ENCODE results near the gene PSMA4. TPM values are rescaled to one million over a fixed set of nuclear protein-coding genes. Genes with fewer than 3 reads are reported as not detected.

The PSMA4 gene
- total and polyA plus RNA-seq, 4 donors = 92.7 to 244 (median 161) TPM

- no peaks in the 10 kb centered on the region for H3K27me3 ChIP-seq (ENCODE audit: control insufficient read depth in 3 of 3, insufficient read depth in 3 of 3, low read length in 2 of 3)
- no peaks in the 10 kb centered on the region for H3K9me3 ChIP-seq (ENCODE audit: control insufficient read depth in 4 of 4, insufficient read depth in 3 of 4, low read length in 3 of 4)
- H3K9ac ChIP-seq (ENCODE audit: insufficient read depth in 1 of 2, low read length in 2 of 2) = no peak overlapping the region
- no peak overlapping the region for H3K27ac ChIP-seq (ENCODE audit: low read depth in 1 of 2, low read length in 1 of 2)
- TF ChIP-seq CTCF (IDR thresholded peaks at IDR 0.05; ENCODE audit: control extremely low read depth, extremely low read depth) = no peak
- ATAC-seq (ENCODE audit: insufficient read depth, low FRiP score) (no peak), DNase-seq (no peak)
- H3K4me3 ChIP-seq = no peak overlapping the region
- H3K4me1 ChIP-seq (ENCODE audit: control insufficient read depth in 5 of 5, insufficient read depth in 5 of 5, low read length in 5 of 5) = peaks cover 0 to under 1% (median 0%) of the 10 kb centered on the region in 5 donors
- WGBS, 2 donors = 95 to 96% methylated on average over 2 of the region's 2 CpGs
- H3K36me3 ChIP-seq (ENCODE audit: control insufficient read depth in 4 of 4, insufficient read depth in 4 of 4, low read length in 4 of 4) = peaks cover 3 to 17% (median 6%) of the 10 kb centered on the region in 4 donors
Observed at GRCh38 chr15:78502641-78503040, 37.6 kb upstream of the PSMA4 start.

- ATAC-seq (ENCODE audit: insufficient read depth, low FRiP score) (peak; percentile 96), DNase-seq (peak; percentile 96 to 98 (median 98))
- Histone ChIP-seq H3K4me3 (peak within 1 kb of the TSS; percentile 73), H3K27ac (ENCODE audit: low read depth in 1 of 2, low read length in 1 of 2) (peak within 1 kb of the TSS; percentile 71 to 81), H3K27me3 (ENCODE audit: control insufficient read depth in 3 of 3, insufficient read depth in 3 of 3, low read length in 2 of 3) (no peaks in the 10 kb centered on the region), H3K36me3 (ENCODE audit: control insufficient read depth in 4 of 4, insufficient read depth in 4 of 4, low read length in 4 of 4) (no peaks in the 10 kb centered on the region), H3K4me1 (ENCODE audit: control insufficient read depth in 5 of 5, insufficient read depth in 5 of 5, low read length in 5 of 5) (peaks cover 0 to 8% (median 0%) of the 10 kb centered on the region in 5 donors), H3K9me3 (ENCODE audit: control insufficient read depth in 4 of 4, insufficient read depth in 3 of 4, low read length in 3 of 4) (no peaks in the 10 kb centered on the region), H3K9ac (ENCODE audit: insufficient read depth in 1 of 2, low read length in 2 of 2) (peak within 1 kb of the TSS in 1 of 2 donors; percentile 75)
- 1 to 2% methylated on average over 52 to 63 of the region's 63 CpGs for WGBS, 2 donors
- no peak for TF ChIP-seq CTCF (IDR thresholded peaks at IDR 0.05; ENCODE audit: control extremely low read depth, extremely low read depth)
Observed at GRCh38 chr15:78506971-78507830, 33.0 kb upstream of the PSMA4 start, which contains the start of gene HYKK. Gene HYKK, plus strand, starts transcription at chr15:78507577. Its CDS starts 5,512 bp downstream, at chr15:78513089.

DNA sequence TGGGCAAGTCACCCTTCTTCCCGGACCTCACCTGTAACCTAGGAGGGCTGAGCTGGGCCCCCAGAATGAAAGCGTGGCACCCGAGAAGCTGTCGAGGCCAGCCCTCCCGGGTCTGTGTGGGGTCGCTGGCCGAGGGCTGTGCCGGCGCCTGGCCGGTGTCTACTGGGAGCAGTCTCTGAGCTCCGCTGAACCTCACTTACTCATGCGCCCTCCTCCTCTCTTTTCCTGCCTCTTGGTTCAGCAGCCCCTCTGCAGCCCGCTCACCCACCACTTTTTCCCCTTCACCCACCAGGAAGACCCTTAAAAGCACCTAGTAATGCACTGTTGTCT is 32.4 kb upstream of the PSMA4 start:
- no peak for TF ChIP-seq CTCF (IDR thresholded peaks at IDR 0.05; ENCODE audit: control extremely low read depth, extremely low read depth)
- H3K36me3 ChIP-seq (ENCODE audit: control insufficient read depth in 4 of 4, insufficient read depth in 4 of 4, low read length in 4 of 4) = no peaks in the 10 kb centered on the region
- ATAC-seq (ENCODE audit: insufficient read depth, low FRiP score) = no peak
- peak overlapping the region in 1 of 2 donors; percentile 75 for H3K9ac ChIP-seq (ENCODE audit: insufficient read depth in 1 of 2, low read length in 2 of 2)
- peak overlapping the region; percentile 71 to 81 for H3K27ac ChIP-seq (ENCODE audit: low read depth in 1 of 2, low read length in 1 of 2)
- 3 to 5% methylated on average over 13 of the region's 13 CpGs for WGBS, 2 donors
- no peaks in the 10 kb centered on the region for H3K9me3 ChIP-seq (ENCODE audit: control insufficient read depth in 4 of 4, insufficient read depth in 3 of 4, low read length in 3 of 4)
- H3K4me1 ChIP-seq (ENCODE audit: control insufficient read depth in 5 of 5, insufficient read depth in 5 of 5, low read length in 5 of 5) = peaks cover 0 to 8% (median 0%) of the 10 kb centered on the region in 5 donors
- no peaks in the 10 kb centered on the region for H3K27me3 ChIP-seq (ENCODE audit: control insufficient read depth in 3 of 3, insufficient read depth in 3 of 3, low read length in 2 of 3)
- peak overlapping the region; percentile 73 for H3K4me3 ChIP-seq
- DNase-seq = no peak
